Lower leg skin (tissue), 4 donors: ENCODE results near the gene OASL. TPM values are rescaled to one million over a fixed set of nuclear protein-coding genes. Genes with fewer than 3 reads are reported as not detected.

Experiments used
- DNase-seq, 2 donors: peaks; one replicate each; pipeline ENCODE4 v3.0.0-alpha.2; 2019; ENCODE audit warnings: low spot score in 2 of 2
- H3K4me3 ChIP-seq: fragments of 200-600 bp; sonication (generic); 2 replicates; pipeline ENCODE4 v1.5.1; 2017; ENCODE audit warnings: mild to moderate bottlenecking, low read depth; ENCODE audit not compliant: poor library complexity, severe bottlenecking
- POLR2A ChIP-seq, 2 donors: fragments of 450-650 bp; IDR thresholded peaks; one replicate each; pipeline ENCODE4 v1.6.1; 2016 to 2017; ENCODE audit warnings: antibody characterized with exemption in 2 of 2, mild to moderate bottlenecking in 1 of 2, moderate library complexity in 1 of 2
- WGBS, 2 donors: methylation state at CpG; one replicate each; pipeline ENCODE4 v1.1.5; 2018; 5-methylcytosine and 5-hydroxymethylcytosine counted together
- intact Hi-C: fragments of 100-400 bp; cut with DNase I; formaldehyde crosslinking; loops from one replicate; pipeline ENCODE4 v1.15.0; 2023; ENCODE audit warnings: low total_unique reads
- total RNA-seq, 4 donors: library from RNA; depleted of rRNA; stranded (reverse); fragments of >200 nt; gene quantifications; one replicate each; pipeline ENCODE4 v1.1.0, GENCODE V29; 2016
- TF ChIP-seq, protein P1 (sequence below), 3 donors: fragments of 450-650 bp; IDR thresholded peaks; one replicate each; pipeline ENCODE4 v1.5.1; 2016; ENCODE audit warnings: antibody characterized with exemption in 3 of 3, mild to moderate bottlenecking in 3 of 3, moderate library complexity in 2 of 3

OASL gene, protein sequence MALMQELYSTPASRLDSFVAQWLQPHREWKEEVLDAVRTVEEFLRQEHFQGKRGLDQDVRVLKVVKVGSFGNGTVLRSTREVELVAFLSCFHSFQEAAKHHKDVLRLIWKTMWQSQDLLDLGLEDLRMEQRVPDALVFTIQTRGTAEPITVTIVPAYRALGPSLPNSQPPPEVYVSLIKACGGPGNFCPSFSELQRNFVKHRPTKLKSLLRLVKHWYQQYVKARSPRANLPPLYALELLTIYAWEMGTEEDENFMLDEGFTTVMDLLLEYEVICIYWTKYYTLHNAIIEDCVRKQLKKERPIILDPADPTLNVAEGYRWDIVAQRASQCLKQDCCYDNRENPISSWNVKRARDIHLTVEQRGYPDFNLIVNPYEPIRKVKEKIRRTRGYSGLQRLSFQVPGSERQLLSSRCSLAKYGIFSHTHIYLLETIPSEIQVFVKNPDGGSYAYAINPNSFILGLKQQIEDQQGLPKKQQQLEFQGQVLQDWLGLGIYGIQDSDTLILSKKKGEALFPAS
- total RNA-seq, result under 1 TPM in 2 of 4 donors, not detected in 2; 0.25 to 0.39 TPM

DNA sequence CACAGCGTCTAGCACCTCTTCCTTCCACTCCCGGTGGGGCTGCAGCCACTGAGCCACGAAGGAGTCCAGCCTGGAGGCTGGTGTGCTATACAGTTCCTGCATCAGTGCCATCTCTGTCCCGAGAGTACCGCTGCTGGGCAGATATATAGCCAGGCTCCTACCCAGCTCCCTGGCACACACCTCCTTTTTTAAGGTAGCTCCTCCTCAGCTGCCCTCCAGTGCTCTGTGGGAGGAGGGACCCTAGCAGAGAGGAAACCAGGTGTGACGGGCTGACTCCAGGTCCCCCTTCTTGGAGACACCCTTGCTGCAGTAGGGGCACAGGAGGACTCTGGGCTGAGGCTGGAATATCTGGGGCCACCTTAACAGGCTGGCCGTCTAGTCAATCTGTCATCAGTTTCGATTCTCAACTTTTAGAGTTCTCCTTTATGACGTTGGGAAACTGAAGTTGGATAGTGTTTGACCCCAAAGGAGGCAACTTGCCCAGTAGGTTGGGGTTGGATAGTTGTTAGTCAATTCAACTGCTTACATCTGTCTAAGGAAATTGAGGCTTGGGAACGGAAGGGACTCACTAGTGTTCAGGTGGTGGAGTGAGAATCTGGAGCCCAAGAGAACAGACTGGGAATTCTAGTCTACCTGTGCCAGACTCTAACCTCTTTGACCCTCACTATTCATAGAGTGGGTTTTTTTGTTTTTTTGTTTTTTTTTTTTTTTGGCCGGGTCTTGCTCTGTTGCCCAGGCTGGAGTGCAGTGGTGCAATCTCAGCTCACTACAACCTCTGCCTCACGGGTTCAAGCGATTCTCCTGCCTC, at the start of gene OASL:
TSS of gene OASL (minus strand) at position 386 of the 808 bp plus-strand sequence. CDS start at position 111, 275 bp downstream.
- intact Hi-C loops, result no loop called here
- DNase-seq, result no peak
- TF ChIP-seq, protein P1, sequence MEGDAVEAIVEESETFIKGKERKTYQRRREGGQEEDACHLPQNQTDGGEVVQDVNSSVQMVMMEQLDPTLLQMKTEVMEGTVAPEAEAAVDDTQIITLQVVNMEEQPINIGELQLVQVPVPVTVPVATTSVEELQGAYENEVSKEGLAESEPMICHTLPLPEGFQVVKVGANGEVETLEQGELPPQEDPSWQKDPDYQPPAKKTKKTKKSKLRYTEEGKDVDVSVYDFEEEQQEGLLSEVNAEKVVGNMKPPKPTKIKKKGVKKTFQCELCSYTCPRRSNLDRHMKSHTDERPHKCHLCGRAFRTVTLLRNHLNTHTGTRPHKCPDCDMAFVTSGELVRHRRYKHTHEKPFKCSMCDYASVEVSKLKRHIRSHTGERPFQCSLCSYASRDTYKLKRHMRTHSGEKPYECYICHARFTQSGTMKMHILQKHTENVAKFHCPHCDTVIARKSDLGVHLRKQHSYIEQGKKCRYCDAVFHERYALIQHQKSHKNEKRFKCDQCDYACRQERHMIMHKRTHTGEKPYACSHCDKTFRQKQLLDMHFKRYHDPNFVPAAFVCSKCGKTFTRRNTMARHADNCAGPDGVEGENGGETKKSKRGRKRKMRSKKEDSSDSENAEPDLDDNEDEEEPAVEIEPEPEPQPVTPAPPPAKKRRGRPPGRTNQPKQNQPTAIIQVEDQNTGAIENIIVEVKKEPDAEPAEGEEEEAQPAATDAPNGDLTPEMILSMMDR (IDR thresholded peaks at IDR 0.05), result no peak
- no peak for TF ChIP-seq POLR2A (IDR thresholded peaks at IDR 0.05)
- WGBS, 2 donors, result 17 to 18% methylated on average over 13 of the region's 13 CpGs
- peak within 1 kb of the TSS; percentile 17 for H3K4me3 ChIP-seq

GRCh38 chr12:121088195-121088585, 49.1 kb upstream of the OASL start:
- TF ChIP-seq POLR2A (IDR thresholded peaks at IDR 0.05), result no peak
- TF ChIP-seq, protein P1 (IDR thresholded peaks at IDR 0.05), result no peak
- H3K4me3 ChIP-seq, result no peak overlapping the region
- 94 to 95% methylated on average over 6 of the region's 6 CpGs for WGBS, 2 donors
- intact Hi-C loops, result no loop called here
- DNase-seq, result no peak

- no peak overlapping the region for H3K4me3 ChIP-seq
- WGBS, 2 donors, result 64 to 72% methylated on average over 8 to 11 of the region's 11 CpGs
- intact Hi-C loops, result no loop called here
- no peak for TF ChIP-seq POLR2A (IDR thresholded peaks at IDR 0.05)
- TF ChIP-seq, protein P1 (IDR thresholded peaks at IDR 0.05), result no peak
- no peak for DNase-seq
Measured at GRCh38 chr12:121087467-121088194, 48.6 kb upstream of the OASL start.

DNA sequence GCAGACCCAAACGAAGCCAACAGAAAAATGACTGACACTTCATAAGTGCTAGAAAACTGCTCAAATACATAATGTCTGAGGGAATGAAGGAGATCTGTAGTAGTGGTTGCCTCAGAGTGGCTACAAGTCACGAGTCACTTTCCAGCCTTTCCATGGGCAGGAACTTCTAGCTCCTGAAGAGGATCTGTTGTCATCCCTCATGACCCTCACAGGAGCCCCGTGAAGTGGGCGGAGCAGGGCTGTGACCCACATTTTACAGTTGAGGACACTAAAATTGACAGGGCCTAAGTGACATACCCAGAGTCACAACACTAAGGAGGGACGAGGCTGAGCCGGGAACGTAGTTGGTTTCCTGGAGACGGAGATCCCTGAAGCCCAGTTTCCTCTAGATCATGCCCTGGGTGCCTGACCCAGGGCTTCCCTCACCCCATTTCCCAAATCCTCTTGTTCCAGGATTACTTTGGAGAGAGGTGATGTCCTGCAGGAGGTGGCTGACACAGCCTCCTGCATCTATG, 47.8 kb upstream of the OASL start:
- no peak for DNase-seq
- 88 to 90% methylated on average over 8 of the region's 8 CpGs for WGBS, 2 donors
- no peak for TF ChIP-seq POLR2A (IDR thresholded peaks at IDR 0.05)
- TF ChIP-seq, protein P1 (IDR thresholded peaks at IDR 0.05), result no peak
- no peak overlapping the region for H3K4me3 ChIP-seq
- intact Hi-C loops, result no loop called here
